Hematopoietic multipotent progenitor cell treated with erythropoietin and hydrocortisone succinate and interleukin-3 and kit ligand, for 4 days (in vitro differentiated cells): ENCODE data around the gene CEP290.
"Not testable (repeated sequence)": the region's sequence is repeated elsewhere in the genome, so short reads cannot be mapped to it uniquely, and the experiment has no call there.

ENCODE experiments used
- DNase-seq: peaks from one replicate; pipeline ENCODE4 v3.0.0-alpha.2; 2015

Gene CEP290

GRCh38 chr12:88144037-88144436 lies 2.1 kb upstream of the CEP290 start:
- no peak for DNase-seq

- DNase-seq: no peak
Observed at GRCh38 chr12:88142610-88142991, 713 bp upstream of the CEP290 start.

GRCh38 chr12:88141425-88141773 lies 489 bp downstream of the CEP290 start:
- DNase-seq: no peak

- not testable (repeated sequence) for DNase-seq
Observed at GRCh38 chr12:88139711-88140110, 2.2 kb downstream of the CEP290 start.

GRCh38 chr12:88133181-88133580 lies 8.7 kb downstream of the CEP290 start:
- not testable (repeated sequence) for DNase-seq

GRCh38 chr12:88132392-88132791 lies 9.5 kb downstream of the CEP290 start:
- DNase-seq: peak; percentile 38

GRCh38 chr12:88127855-88128254 lies 14.0 kb downstream of the CEP290 start:
- no peak for DNase-seq

GRCh38 chr12:88127099-88127498 lies 14.8 kb downstream of the CEP290 start:
- DNase-seq: no peak

- DNase-seq: no peak
Observed at GRCh38 chr12:88122666-88123065, 19.2 kb downstream of the CEP290 start.

GRCh38 chr12:88113871-88114270 lies 28.0 kb downstream of the CEP290 start:
- no peak for DNase-seq

GRCh38 chr12:88111074-88111652 lies 30.7 kb downstream of the CEP290 start:
- DNase-seq: peak; percentile 65

- no peak for DNase-seq
Observed at GRCh38 chr12:88108021-88108420, 33.9 kb downstream of the CEP290 start.

GRCh38 chr12:88093573-88093972 lies 48.3 kb downstream of the CEP290 start:
- DNase-seq: no peak

- no peak for DNase-seq
Observed at GRCh38 chr12:88092771-88093170, 49.1 kb downstream of the CEP290 start.

GRCh38 chr12:88084210-88084609 lies 57.7 kb downstream of the CEP290 start:
- DNase-seq: no peak

- DNase-seq: no peak
Observed at GRCh38 chr12:88083634-88084033, 58.3 kb downstream of the CEP290 start.

- DNase-seq: no peak
Observed at GRCh38 chr12:88081247-88081646, 60.6 kb downstream of the CEP290 start.

GRCh38 chr12:88067301-88067700 lies 74.6 kb downstream of the CEP290 start:
- DNase-seq: no peak

GRCh38 chr12:88063375-88063774 lies 78.5 kb downstream of the CEP290 start:
- no peak for DNase-seq

- peak; percentile 67 for DNase-seq
Observed at GRCh38 chr12:88062474-88062873, 79.4 kb downstream of the CEP290 start.

GRCh38 chr12:88058719-88059077 lies 83.2 kb downstream of the CEP290 start:
- no peak for DNase-seq

- DNase-seq: no peak
Observed at GRCh38 chr12:88057994-88058718, 83.7 kb downstream of the CEP290 start.

- DNase-seq: no peak
Observed at GRCh38 chr12:88056571-88056970, 85.3 kb downstream of the CEP290 start.

- peak; percentile 70 for DNase-seq
Observed at GRCh38 chr12:88052686-88053085, 89.2 kb downstream of the CEP290 start.

- DNase-seq: no peak
Observed at GRCh38 chr12:88044035-88044434, 97.9 kb downstream of the CEP290 start.
